ENCODE results near the gene MUC4. TPM values are rescaled to one million over a fixed set of nuclear protein-coding genes. Genes with fewer than 3 reads are reported as not detected.

MUC4 gene
- total and polyA plus RNA-seq, 9 of the 15 experiments (the other 6 are each of a cell fraction or from before 2014, with no cell fraction given), result under 0.01 to 0.21 (median 0.10) TPM; not detected in 4

DNA sequence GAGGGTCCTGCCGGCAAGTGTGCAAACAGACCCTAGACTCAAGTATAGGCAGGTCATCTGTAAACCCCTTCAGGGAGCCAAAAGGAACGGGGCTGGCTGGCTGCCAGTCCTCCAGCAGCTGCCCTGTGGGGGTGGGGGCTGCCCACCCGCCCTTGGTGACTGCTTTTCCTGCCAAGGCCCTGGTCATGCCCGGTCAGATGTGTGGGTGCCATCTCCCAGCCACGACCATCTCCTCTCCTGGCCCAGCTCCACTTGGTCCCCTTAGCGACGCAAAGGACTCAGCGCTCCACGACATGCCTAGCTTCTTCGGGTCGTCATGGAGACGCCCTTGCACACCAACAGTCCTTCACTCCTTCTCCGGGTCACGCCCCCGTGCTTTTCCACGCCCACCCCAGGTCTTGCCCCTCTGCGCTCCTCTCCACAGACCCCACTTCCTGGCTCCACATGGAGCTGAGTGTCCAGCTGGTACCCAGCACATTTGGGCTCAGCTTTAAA is 2.4 kb downstream of the MUC4 start:
- no peaks in the 10 kb centered on the region for H3K9me1 ChIP-seq (ENCODE audit: control insufficient read depth, insufficient read depth, low read length)
- peaks cover 18 to 55% of the 10 kb centered on the region in 2 experiments for H3K4me1 ChIP-seq (replicated peaks in 1 of 2; ENCODE audit: control insufficient read depth in 2 of 2, insufficient read depth in 2 of 2, low read length in 2 of 2)
- H3K9me3 ChIP-seq (replicated peaks; ENCODE audit: control insufficient read depth, insufficient read depth, low read depth, low read length), result no peaks in the 10 kb centered on the region
- no peak overlapping the region; the same call in 1 of the 2 replicates for H2AFZ ChIP-seq (ENCODE audit: low read depth, low read length)
- H3K4me3 ChIP-seq, result no peak overlapping the region
- no peaks in the 10 kb centered on the region for H3K36me3 ChIP-seq (ENCODE audit: control insufficient read depth, insufficient read depth, low read length)
- DNase-seq (ENCODE audit: extremely low read depth in 1 of 4, low spot score in 3 of 4) (peak in 1 of 4 experiments; percentile 48), FAIRE-seq (no peak), ATAC-seq (no peak)
- no TSS peak for BruUV-seq (replicated peaks)
- in situ Hi-C loops (cut with MboI) (no loop called here), intact Hi-C loops (cut with micrococcal nuclease) (no loop called here)
- H4K20me1 ChIP-seq (replicated peaks; ENCODE audit: control insufficient read depth, insufficient read depth, low read length), result no peaks in the 10 kb centered on the region
- CTCF ChIA-PET (ENCODE audit: low intra/inter-chr PET ratio), result no interaction called here
- H3K4me2 ChIP-seq (ENCODE audit: insufficient read depth, low read length), result no peak overlapping the region
- WGBS (ENCODE audit: insufficient coverage, low coverage, missing lambda C conversion rate), result 62% methylated on average over 12 of the region's 17 CpGs
- H3K9ac ChIP-seq (ENCODE audit: insufficient read depth in 1 of 2, low read depth in 2 of 2, low read length in 2 of 2), result peak overlapping the region in 1 of 2 experiments; percentile 47; a peak in 1 of 4 replicates
- H3K27me3 ChIP-seq (ENCODE audit: control insufficient read depth in 2 of 2, insufficient read depth in 2 of 2, low read length in 2 of 2), result peaks cover 6 to 21% of the 10 kb centered on the region in 2 experiments; a peak in 2 of 5 replicates
- POLR2A ChIA-PET, result interaction anchor here (0.7 to 1.7 kb wide), 3 partner anchors 9 to 16 kb away, joined by 3 to 7 read pairs (median 4); no protein-coding TSS in a partner anchor
- no peak overlapping the region for H3K27ac ChIP-seq (ENCODE audit: extremely low read depth, low read depth, low read length)
- no peaks in the 10 kb centered on the region for H3K79me2 ChIP-seq (ENCODE audit: control insufficient read depth, insufficient read depth, low read length)
- TF ChIP-seq PPARD (CRISPR knock-in tag; IDR thresholded peaks at IDR 0.05) (no peak), GMEB1 (CRISPR knock-in tag; IDR thresholded peaks at IDR 0.05) (no peak), ESRRA (IDR thresholded peaks at IDR 0.05; ENCODE audit: borderline replicate concordance, low read depth) (peak; percentile 45; the same call in 1 of the 2 replicates), TFAP4 (CRISPR knock-in tag; IDR thresholded peaks at IDR 0.05; ENCODE audit: borderline replicate concordance) (0 out of 2 replicates have a peak, but pooled peaks have one; percentile 18), SMARCC2 (IDR thresholded peaks at IDR 0.05; ENCODE audit: low read depth) (no peak), ZNF407 (IDR thresholded peaks at IDR 0.05; ENCODE audit: low read depth) (no peak), KDM2B (CRISPR knock-in tag; IDR thresholded peaks at IDR 0.05) (no peak), NFIC (IDR thresholded peaks at IDR 0.05) (peak; percentile 70), RFX1 (IDR thresholded peaks at IDR 0.05) (peak; percentile 80), ZNF274 (IDR thresholded peaks at IDR 0.05; ENCODE audit: borderline replicate concordance, low read depth, low read length) (no peak)

Measured in K562 (cell line).